ENCODE results near the gene SRRM4.
A peak's percentile ranks its signal among the peaks of the same experiment; 100 is the strongest.

SRRM4 gene

GRCh38 chr12:119151445-119152026, 170.2 kb downstream of the SRRM4 start:
- no peak overlapping the region for H3K4me3 Mint-ChIP-seq

GRCh38 chr12:119153477-119154434, 172.4 kb downstream of the SRRM4 start:
- Mint-ChIP-seq H3K4me1 (peaks cover 5% of the 10 kb centered on the region), H3K36me3 (no peaks in the 10 kb centered on the region), H3K9me3 (peaks cover 2% of the 10 kb centered on the region), H3K27ac (no peak overlapping the region), H3K4me3 (no peak overlapping the region)
- ATAC-seq (no peak), DNase-seq (ENCODE audit: low spot score in 2 of 2) (no peak)

More at GRCh38 chr12:119151445-119152026, 170.2 kb downstream of the SRRM4 start:
- Mint-ChIP-seq H3K27ac (no peak overlapping the region), H3K9me3 (peaks cover 2% of the 10 kb centered on the region), H3K4me1 (peaks cover 5% of the 10 kb centered on the region), H3K36me3 (no peaks in the 10 kb centered on the region)
- no peak for DNase-seq (ENCODE audit: low spot score in 2 of 2)
- no peak for ATAC-seq

- peaks cover 5% of the 10 kb centered on the region for H3K4me1 Mint-ChIP-seq
- ATAC-seq (no peak), DNase-seq (ENCODE audit: low spot score in 2 of 2) (no peak)
- no peaks in the 10 kb centered on the region for H3K36me3 Mint-ChIP-seq
- peaks cover 5% of the 10 kb centered on the region for H3K9me3 Mint-ChIP-seq
- no peak overlapping the region for H3K4me3 Mint-ChIP-seq
- H3K27ac Mint-ChIP-seq: no peak overlapping the region
Observed at GRCh38 chr12:119154435-119154818, 173.1 kb downstream of the SRRM4 start.

GRCh38 chr12:119156401-119157044, 175.2 kb downstream of the SRRM4 start:
- Mint-ChIP-seq H3K9me3 (peaks cover 8% of the 10 kb centered on the region), H3K4me1 (peaks cover 5% of the 10 kb centered on the region), H3K4me3 (no peak overlapping the region), H3K27ac (no peak overlapping the region), H3K36me3 (no peaks in the 10 kb centered on the region)
- ATAC-seq (no peak), DNase-seq (ENCODE audit: low spot score in 2 of 2) (no peak)

- no peaks in the 10 kb centered on the region for H3K36me3 Mint-ChIP-seq
- ATAC-seq (peak; percentile 6), DNase-seq (ENCODE audit: low spot score in 2 of 2) (no peak)
- H3K4me3 Mint-ChIP-seq: no peak overlapping the region
- H3K9me3 Mint-ChIP-seq: peaks cover 6% of the 10 kb centered on the region
- no peak overlapping the region for H3K27ac Mint-ChIP-seq
- H3K4me1 Mint-ChIP-seq: peaks cover 5% of the 10 kb centered on the region
Observed at GRCh38 chr12:119157528-119157927, 176.2 kb downstream of the SRRM4 start.

GRCh38 chr12:119157978-119158377, 176.6 kb downstream of the SRRM4 start:
- peaks cover 5% of the 10 kb centered on the region for H3K4me1 Mint-ChIP-seq
- no peak for ATAC-seq
- no peak overlapping the region for H3K4me3 Mint-ChIP-seq
- no peak for DNase-seq (ENCODE audit: low spot score in 2 of 2)
- H3K9me3 Mint-ChIP-seq: peaks cover 6% of the 10 kb centered on the region
- no peaks in the 10 kb centered on the region for H3K36me3 Mint-ChIP-seq
- no peak overlapping the region for H3K27ac Mint-ChIP-seq

GRCh38 chr12:119158402-119158801, 177.1 kb downstream of the SRRM4 start:
- H3K27ac Mint-ChIP-seq: no peak overlapping the region
- ATAC-seq (no peak), DNase-seq (ENCODE audit: low spot score in 2 of 2) (no peak)
- H3K36me3 Mint-ChIP-seq: no peaks in the 10 kb centered on the region
- no peak overlapping the region for H3K4me3 Mint-ChIP-seq
- peaks cover 5% of the 10 kb centered on the region for H3K4me1 Mint-ChIP-seq
- H3K9me3 Mint-ChIP-seq: peaks cover 6% of the 10 kb centered on the region

GRCh38 chr12:119159844-119160243, 178.5 kb downstream of the SRRM4 start:
- peaks cover 6% of the 10 kb centered on the region for H3K9me3 Mint-ChIP-seq
- H3K4me1 Mint-ChIP-seq: no peaks in the 10 kb centered on the region
- DNase-seq (ENCODE audit: low spot score in 2 of 2): no peak
- no peaks in the 10 kb centered on the region for H3K36me3 Mint-ChIP-seq
- no peak for ATAC-seq
- H3K27ac Mint-ChIP-seq: no peak overlapping the region
- H3K4me3 Mint-ChIP-seq: no peak overlapping the region

- no peak overlapping the region for H3K4me3 Mint-ChIP-seq
- no peaks in the 10 kb centered on the region for H3K4me1 Mint-ChIP-seq
- H3K36me3 Mint-ChIP-seq: no peaks in the 10 kb centered on the region
- no peak overlapping the region for H3K27ac Mint-ChIP-seq
- ATAC-seq: no peak
- DNase-seq (ENCODE audit: low spot score in 2 of 2): no peak
- H3K9me3 Mint-ChIP-seq: peaks cover 4% of the 10 kb centered on the region
Observed at GRCh38 chr12:119167902-119168301, 186.6 kb downstream of the SRRM4 start.

- Mint-ChIP-seq H3K4me3 (no peak overlapping the region), H3K9me3 (peaks cover 4% of the 10 kb centered on the region), H3K27ac (no peak overlapping the region), H3K36me3 (no peaks in the 10 kb centered on the region), H3K4me1 (no peaks in the 10 kb centered on the region)
- DNase-seq (ENCODE audit: low spot score in 2 of 2) (no peak), ATAC-seq (no peak)
Observed at GRCh38 chr12:119168721-119169120, 187.4 kb downstream of the SRRM4 start.

GRCh38 chr12:119169150-119169549, 187.8 kb downstream of the SRRM4 start:
- H3K4me1 Mint-ChIP-seq: no peaks in the 10 kb centered on the region
- no peak for DNase-seq (ENCODE audit: low spot score in 2 of 2)
- peaks cover 4% of the 10 kb centered on the region for H3K9me3 Mint-ChIP-seq
- ATAC-seq: no peak
- no peak overlapping the region for H3K27ac Mint-ChIP-seq
- no peak overlapping the region for H3K4me3 Mint-ChIP-seq
- H3K36me3 Mint-ChIP-seq: no peaks in the 10 kb centered on the region

GRCh38 chr12:119171291-119171690, 189.9 kb downstream of the SRRM4 start:
- Mint-ChIP-seq H3K27ac (no peak overlapping the region), H3K9me3 (peaks cover 4% of the 10 kb centered on the region), H3K36me3 (no peaks in the 10 kb centered on the region), H3K4me1 (no peaks in the 10 kb centered on the region), H3K4me3 (no peak overlapping the region)
- ATAC-seq: no peak
- no peak for DNase-seq (ENCODE audit: low spot score in 2 of 2)

- DNase-seq (ENCODE audit: low spot score in 2 of 2) (no peak), ATAC-seq (no peak)
- Mint-ChIP-seq H3K9me3 (peaks cover 4% of the 10 kb centered on the region), H3K4me3 (no peak overlapping the region), H3K27ac (no peak overlapping the region), H3K36me3 (no peaks in the 10 kb centered on the region), H3K4me1 (no peaks in the 10 kb centered on the region)
Observed at GRCh38 chr12:119171691-119172425, 190.5 kb downstream of the SRRM4 start.

- no peak overlapping the region for H3K27ac Mint-ChIP-seq
- no peak for ATAC-seq
- no peak overlapping the region for H3K4me3 Mint-ChIP-seq
- no peak for DNase-seq (ENCODE audit: low spot score in 2 of 2)
- peaks cover 3% of the 10 kb centered on the region for H3K9me3 Mint-ChIP-seq
- H3K4me1 Mint-ChIP-seq: no peaks in the 10 kb centered on the region
- no peaks in the 10 kb centered on the region for H3K36me3 Mint-ChIP-seq
Observed at GRCh38 chr12:119175081-119175480, 193.7 kb downstream of the SRRM4 start.

Data from stimulated activated effector memory CD8-positive, alpha-beta T cell treated with anti-CD3 and anti-CD28 coated beads, Interleukin-12 subunit alpha, Interleukin-12 subunit beta, amount 100 ng/mL, for 72 hours (primary cell).